HUES48 (cell line): ENCODE results near the gene DNAH9.

Experiments
- H3K27ac ChIP-seq: one replicate; pipeline ENCODE4 v1.7.0; 2013; ENCODE audit warnings: low read depth, low read length, inconsistent platforms
- H3K27me3 ChIP-seq: 2 replicates; pipeline ENCODE4 v1.6.1; 2013; ENCODE audit warnings: mild to moderate bottlenecking, low read length; ENCODE audit not compliant: control insufficient read depth, insufficient read depth
- H3K36me3 ChIP-seq: 2 replicates; pipeline ENCODE4 v1.6.1; 2013; ENCODE audit warnings: low read length; ENCODE audit not compliant: control insufficient read depth, insufficient read depth
- H3K4me1 ChIP-seq: 2 replicates; pipeline ENCODE4 v1.6.1; 2013; ENCODE audit warnings: mild to moderate bottlenecking, low read length; ENCODE audit not compliant: control insufficient read depth, insufficient read depth
- H3K4me3 ChIP-seq: 2 replicates; pipeline ENCODE4 v1.5.1; 2013; ENCODE audit warnings: mild to moderate bottlenecking, low read depth, low read length
- H3K9ac ChIP-seq: 2 replicates; pipeline ENCODE4 v1.6.1; 2013; ENCODE audit warnings: mild to moderate bottlenecking, low read depth, low read length, moderate library complexity
- H3K9me3 ChIP-seq: 2 replicates; pipeline ENCODE4 v1.6.1; 2013; ENCODE audit warnings: low read length; ENCODE audit not compliant: control insufficient read depth, insufficient read depth

Gene DNAH9

DNA sequence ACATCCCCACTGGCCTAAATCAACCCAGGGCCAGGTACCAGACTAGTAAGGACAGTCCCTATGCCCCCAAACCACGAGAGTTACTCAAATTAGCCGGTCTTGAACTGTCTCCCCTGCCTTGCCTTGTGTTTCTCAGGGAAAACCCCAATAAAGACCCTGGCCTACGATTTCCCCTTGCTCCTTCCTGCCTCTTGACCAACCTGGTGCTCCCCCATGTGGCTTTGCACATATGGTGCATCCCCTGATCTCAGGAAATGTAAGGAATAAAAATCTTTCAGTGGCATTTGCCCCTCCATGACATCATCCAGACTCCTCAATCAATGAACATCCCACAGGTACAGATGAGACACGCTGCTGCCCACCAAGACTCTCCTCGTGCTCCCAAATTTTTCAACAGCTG, 311.1 kb downstream of the DNAH9 start:
- H3K9me3 ChIP-seq: no peaks in the 10 kb centered on the region
- no peaks in the 10 kb centered on the region for H3K36me3 ChIP-seq
- H3K27ac ChIP-seq: no peak overlapping the region
- no peak overlapping the region for H3K9ac ChIP-seq
- H3K4me1 ChIP-seq: no peaks in the 10 kb centered on the region
- no peaks in the 10 kb centered on the region for H3K27me3 ChIP-seq
- no peak overlapping the region for H3K4me3 ChIP-seq

DNA sequence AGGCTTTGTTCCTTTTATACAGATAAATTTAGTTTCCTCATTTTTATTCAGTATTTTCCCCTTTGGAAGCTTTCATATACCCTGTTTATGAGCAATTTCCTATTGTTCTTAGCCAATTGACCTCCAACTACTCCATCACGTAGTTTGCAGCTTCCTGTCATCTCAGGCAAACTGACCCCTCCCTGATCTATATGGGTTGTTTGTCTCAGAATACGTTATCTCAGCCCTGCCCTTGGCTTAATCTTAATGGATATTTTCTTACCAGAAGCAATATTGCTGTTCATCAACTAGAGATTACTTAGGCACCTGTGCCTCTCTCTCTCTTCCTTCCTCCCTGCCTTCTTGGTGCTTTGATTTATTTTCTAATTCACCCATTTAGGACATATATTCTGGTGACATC, 317.8 kb downstream of the DNAH9 start:
- Histone ChIP-seq H3K9ac (no peak overlapping the region), H3K4me1 (no peaks in the 10 kb centered on the region), H3K36me3 (no peaks in the 10 kb centered on the region), H3K9me3 (no peaks in the 10 kb centered on the region), H3K27me3 (no peaks in the 10 kb centered on the region), H3K4me3 (no peak overlapping the region), H3K27ac (no peak overlapping the region)

DNA sequence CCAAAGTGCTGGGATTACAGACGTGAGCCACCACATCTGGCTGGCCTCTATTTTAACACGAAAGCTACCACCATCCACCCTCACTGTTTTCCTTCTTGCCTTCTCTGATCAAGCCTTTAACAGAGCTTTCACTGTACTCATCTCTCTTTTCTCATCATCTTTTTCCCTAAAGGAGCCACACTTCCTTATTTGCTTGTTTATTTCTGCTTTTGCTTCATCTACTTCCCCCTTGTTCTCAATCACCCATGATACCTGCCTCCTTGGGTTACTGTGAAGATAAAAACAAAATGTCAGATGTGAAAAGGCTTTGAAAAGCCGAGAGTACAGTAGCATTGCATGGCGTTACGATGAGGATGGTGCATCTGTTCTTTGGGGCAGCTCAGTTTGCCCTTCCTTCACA, 319.1 kb downstream of the DNAH9 start:
- H3K9me3 ChIP-seq: no peaks in the 10 kb centered on the region
- H3K4me3 ChIP-seq: no peak overlapping the region
- H3K27me3 ChIP-seq: no peaks in the 10 kb centered on the region
- H3K36me3 ChIP-seq: no peaks in the 10 kb centered on the region
- no peaks in the 10 kb centered on the region for H3K4me1 ChIP-seq
- no peak overlapping the region for H3K9ac ChIP-seq
- H3K27ac ChIP-seq: no peak overlapping the region

DNA sequence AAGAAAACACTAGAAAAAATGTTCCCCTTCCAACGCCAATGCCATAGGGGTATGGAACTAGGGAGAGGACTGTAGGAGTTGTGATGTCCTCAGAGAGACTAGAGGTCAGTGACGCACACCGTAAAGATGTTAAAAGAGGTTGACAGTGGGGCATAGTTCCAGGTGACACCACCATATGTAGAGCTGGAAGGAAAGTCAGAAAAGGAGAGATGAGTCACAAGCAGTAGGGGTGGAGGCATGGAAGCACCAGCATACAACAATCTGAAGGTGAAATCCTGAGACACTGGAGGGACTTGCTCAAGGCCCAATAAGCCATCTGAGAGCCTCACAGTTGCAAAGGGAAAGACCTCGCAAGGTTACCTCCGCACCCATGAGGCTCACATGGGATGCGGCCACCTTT, 323.0 kb downstream of the DNAH9 start:
- H3K27me3 ChIP-seq: no peaks in the 10 kb centered on the region
- H3K4me1 ChIP-seq: no peaks in the 10 kb centered on the region
- no peak overlapping the region for H3K9ac ChIP-seq
- no peaks in the 10 kb centered on the region for H3K36me3 ChIP-seq
- no peak overlapping the region for H3K4me3 ChIP-seq
- H3K9me3 ChIP-seq: no peaks in the 10 kb centered on the region
- H3K27ac ChIP-seq: no peak overlapping the region

DNA sequence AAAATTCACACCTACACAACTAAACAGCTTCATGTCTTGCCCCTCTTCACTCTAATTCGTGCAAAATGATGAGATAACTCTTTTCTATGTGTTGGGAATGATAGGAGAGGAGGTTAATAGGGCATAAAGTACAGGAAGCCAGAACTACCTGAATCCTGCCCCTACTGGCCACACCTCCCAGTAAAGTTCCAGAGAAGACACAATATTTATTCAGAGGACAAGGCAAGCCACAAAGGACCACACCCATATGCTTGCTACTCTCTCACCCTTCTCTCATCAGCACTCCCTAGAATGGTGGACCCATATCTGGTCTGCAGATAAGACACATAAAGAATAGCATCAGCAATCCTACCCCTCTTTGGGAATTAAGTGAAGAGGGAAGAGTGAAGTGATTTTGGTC, 324.4 kb downstream of the DNAH9 start:
- H3K36me3 ChIP-seq: no peaks in the 10 kb centered on the region
- no peaks in the 10 kb centered on the region for H3K9me3 ChIP-seq
- no peak overlapping the region for H3K27ac ChIP-seq
- no peak overlapping the region for H3K4me3 ChIP-seq
- H3K9ac ChIP-seq: no peak overlapping the region
- H3K27me3 ChIP-seq: no peaks in the 10 kb centered on the region
- H3K4me1 ChIP-seq: no peaks in the 10 kb centered on the region

DNA sequence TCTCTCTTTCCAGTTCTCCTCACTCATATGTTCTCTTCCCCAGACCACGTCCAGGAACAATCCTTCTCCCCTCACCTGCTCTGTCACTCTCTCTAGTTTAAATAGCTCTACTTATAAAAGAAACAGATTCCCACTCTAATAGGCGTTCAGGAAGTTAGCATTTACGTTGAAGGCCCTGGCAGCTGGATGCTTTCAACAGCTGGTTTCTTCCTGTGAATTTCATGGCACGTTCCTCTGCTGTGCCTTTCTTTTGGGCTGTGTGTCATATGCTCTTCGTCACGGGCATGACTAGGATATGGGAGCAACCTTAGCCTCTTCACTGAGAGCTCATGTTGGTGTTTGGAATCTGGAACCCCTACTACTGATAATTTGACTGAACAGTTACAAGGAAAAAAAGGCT, 325.8 kb downstream of the DNAH9 start:
- Histone ChIP-seq H3K4me1 (peaks cover 7% of the 10 kb centered on the region; the same call in 1 of the 2 replicates), H3K9ac (no peak overlapping the region), H3K9me3 (no peaks in the 10 kb centered on the region), H3K4me3 (no peak overlapping the region), H3K36me3 (no peaks in the 10 kb centered on the region), H3K27ac (no peak overlapping the region), H3K27me3 (no peaks in the 10 kb centered on the region)

DNA sequence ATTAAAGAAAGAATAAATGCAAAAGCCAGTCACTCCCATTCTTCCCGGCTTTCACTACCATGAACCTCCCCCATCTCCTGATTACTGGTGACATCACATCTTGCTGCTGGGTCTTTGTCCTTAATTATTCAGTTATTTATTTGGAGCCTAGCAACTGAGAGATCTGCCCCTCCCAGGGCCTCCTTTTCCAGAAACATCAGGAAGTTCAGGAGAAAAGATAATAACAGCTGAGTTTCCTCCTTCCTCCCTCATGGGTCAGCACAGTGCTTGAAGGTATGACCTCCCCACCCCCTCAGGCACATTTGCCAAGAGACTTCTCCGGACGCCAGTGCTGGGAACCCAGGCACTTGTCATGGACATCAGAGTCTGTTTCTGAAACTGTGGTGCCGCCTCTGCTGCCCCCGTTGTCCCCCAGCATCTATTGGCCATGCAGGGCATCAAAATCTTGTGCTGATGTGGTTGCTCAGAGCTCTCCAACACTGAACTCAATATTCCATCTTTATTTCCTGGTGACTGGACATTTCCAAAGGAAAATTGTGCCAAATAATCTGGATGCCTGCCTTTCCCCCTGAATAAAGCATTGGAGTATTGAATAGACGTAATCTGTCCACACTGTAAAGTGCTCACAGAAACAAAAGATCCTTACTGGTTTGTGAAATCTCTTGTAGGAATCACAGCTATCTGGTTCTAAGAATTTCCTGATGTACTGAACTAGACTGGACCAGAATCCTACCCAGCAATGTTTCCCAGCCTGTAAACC, 327.2 kb downstream of the DNAH9 start:
- no peaks in the 10 kb centered on the region for H3K36me3 ChIP-seq
- H3K27me3 ChIP-seq: no peaks in the 10 kb centered on the region
- H3K27ac ChIP-seq: no peak overlapping the region
- no peaks in the 10 kb centered on the region for H3K9me3 ChIP-seq
- no peak overlapping the region for H3K4me3 ChIP-seq
- no peak overlapping the region for H3K9ac ChIP-seq
- H3K4me1 ChIP-seq: peaks cover 7% of the 10 kb centered on the region; the same call in 1 of the 2 replicates

DNA sequence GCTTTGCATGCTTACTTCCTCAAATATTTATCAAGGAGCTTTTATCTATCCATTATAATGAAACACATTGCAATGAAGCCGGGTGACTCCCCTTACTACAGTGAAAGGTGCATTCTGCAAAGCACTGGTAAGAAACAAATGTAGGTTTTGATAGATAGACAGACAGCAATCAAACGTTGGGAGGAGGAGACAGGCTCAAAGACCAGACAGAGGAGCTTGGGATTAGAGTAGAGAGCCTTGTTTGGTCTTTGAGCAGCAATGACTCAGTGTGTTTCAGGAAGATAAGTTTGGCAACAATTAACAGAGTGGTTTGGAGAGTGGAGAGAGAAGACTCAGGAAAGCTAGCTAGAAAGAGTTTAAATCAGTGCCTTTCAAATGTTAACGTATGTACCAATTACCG, 330.2 kb downstream of the DNAH9 start:
- H3K9me3 ChIP-seq: no peaks in the 10 kb centered on the region
- no peaks in the 10 kb centered on the region for H3K27me3 ChIP-seq
- H3K27ac ChIP-seq: peak overlapping the region; percentile 32
- no peak overlapping the region for H3K9ac ChIP-seq
- peaks cover 7% of the 10 kb centered on the region; the same call in 1 of the 2 replicates for H3K4me1 ChIP-seq
- no peak overlapping the region for H3K4me3 ChIP-seq
- no peaks in the 10 kb centered on the region for H3K36me3 ChIP-seq

DNA sequence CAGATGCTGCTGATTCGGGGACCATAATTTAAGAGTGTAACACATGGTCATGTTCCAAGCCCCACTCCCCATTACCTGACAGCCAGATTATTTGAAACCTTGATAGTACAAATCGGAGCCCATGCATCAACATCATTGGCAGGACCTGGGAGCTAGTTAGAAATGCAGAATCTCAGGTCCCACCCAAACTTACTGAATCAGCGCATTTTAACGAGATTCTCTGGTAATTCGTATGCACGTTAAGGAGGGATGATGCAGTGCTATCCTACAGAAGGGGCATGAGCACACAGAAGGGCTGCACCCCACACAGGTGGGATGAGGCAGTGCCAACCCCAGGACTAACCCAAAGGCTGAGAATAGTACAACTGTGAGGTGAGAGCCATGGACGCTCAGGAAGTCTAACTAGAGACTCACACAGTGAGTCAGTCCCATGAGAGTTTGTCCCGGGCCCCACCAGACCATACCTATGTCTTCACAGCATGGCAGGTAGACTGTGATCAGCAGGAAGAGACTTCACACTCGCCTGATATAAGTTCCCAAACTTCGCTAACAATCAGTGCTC, 334.1 kb downstream of the DNAH9 start:
- no peaks in the 10 kb centered on the region for H3K36me3 ChIP-seq
- peaks cover 9% of the 10 kb centered on the region; the same call in 1 of the 2 replicates for H3K4me1 ChIP-seq
- no peak overlapping the region for H3K9ac ChIP-seq

DNA sequence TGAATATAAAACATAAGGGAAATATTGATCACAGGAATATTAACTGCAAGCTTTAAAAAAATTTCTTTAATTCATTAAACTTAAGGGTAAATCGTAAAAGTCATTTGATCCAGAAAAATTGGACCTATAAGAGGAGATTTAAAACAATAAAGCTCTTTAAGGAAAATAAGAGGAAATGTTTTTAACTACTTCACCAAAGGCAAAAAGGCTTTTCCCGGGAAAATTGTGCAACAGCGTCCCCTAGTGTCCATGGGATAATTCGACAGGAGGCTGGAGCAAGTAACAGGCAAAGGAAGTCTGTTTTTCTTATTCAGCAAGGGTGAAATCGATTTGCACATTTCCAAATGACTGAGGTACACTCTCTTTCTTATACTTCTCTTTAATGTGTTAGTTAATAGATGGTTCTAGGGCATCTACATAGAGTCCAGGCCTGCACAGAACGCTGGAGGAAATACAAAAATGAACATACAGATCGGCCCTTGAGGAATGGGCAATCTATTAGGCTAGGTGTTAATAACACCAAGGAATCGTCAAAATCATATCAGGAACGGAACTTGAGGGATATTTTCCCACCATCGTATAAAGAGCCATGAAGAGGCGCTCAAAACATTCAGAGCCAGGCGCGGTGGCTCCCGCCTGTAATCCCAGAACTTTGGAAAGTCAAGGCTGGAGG, 337.6 kb downstream of the DNAH9 start:
- Histone ChIP-seq H3K4me1 (0 out of 2 replicates have a peak, but pooled peaks cover 2% of the 10 kb centered on the region), H3K27ac (no peak overlapping the region), H3K36me3 (no peaks in the 10 kb centered on the region), H3K4me3 (no peak overlapping the region), H3K27me3 (no peaks in the 10 kb centered on the region), H3K9ac (no peak overlapping the region), H3K9me3 (no peaks in the 10 kb centered on the region)

More for the DNA sequence above, 334.1 kb downstream of the DNAH9 start:
- Histone ChIP-seq H3K4me3 (no peak overlapping the region), H3K27ac (no peak overlapping the region), H3K27me3 (no peaks in the 10 kb centered on the region), H3K9me3 (no peaks in the 10 kb centered on the region)

DNA sequence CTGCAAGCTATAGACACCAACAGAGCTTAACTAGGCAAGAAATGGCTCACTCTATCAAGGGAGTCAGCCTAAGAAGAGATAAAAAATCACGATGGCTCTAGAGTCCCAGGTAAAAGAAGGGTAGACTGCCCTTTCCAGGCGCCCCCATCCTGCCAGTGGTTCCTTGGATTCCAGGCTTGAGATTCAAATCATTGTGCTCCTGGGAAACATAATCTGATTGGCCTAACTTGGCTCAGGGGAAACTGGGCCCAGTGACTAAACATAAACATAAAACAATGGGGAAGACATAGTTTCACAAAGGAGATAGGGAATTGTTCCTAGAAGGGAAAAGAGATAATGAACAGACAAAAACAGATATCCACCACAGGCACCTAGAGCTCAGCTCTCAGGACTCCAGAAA, 342.6 kb downstream of the DNAH9 start:
- Histone ChIP-seq H3K9ac (no peak overlapping the region), H3K4me3 (no peak overlapping the region), H3K36me3 (no peaks in the 10 kb centered on the region), H3K9me3 (no peaks in the 10 kb centered on the region), H3K27ac (no peak overlapping the region), H3K4me1 (0 out of 2 replicates have a peak, but pooled peaks cover 1% of the 10 kb centered on the region), H3K27me3 (no peaks in the 10 kb centered on the region)
